NCI-H2107 (cell line): ENCODE measurements around the gene VAV3.

Experiments
- DNase-seq: peaks from one replicate; lab custom pipeline; 2025; lab: John Stamatoyannopoulos, UW

VAV3 gene

DNA sequence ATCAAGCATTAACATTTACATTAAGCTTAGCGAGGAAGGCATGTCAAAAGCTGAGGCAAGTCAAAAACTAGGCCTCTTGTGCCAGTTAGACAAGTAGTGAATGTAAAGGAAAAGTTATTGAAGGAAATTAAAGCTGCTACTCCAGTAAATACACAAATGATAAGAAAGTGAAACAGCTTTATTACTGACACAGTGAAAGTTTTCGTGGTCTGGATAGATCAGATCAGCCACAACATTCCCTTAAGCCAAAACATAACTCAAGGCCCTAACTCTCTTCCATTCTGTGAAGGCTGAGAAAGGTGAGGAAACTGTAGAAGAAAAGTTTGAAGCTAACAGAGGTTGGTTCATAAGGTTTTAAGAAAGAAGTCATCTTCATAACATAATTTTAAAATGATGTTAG lies 131.9 kb downstream of the VAV3 start:
- DNase-seq = no peak

DNA sequence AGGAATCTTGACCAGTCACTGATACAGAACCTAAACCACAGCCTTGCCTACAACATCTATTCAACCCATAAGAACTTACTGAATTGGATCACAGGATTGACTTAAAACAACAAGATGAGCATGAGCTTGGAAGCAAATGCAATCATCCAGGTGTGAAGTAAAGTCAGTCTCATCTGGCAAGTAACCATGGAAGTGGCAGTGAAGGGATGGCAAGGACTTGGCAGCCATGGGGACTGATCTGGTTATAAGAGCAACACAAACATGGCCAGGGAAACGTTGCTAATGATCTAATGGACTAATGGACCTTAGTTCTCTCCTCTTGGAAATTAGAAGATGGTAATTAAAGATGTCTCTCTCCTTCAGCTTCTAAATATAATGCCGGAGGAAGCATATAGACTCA lies 133.1 kb downstream of the VAV3 start:
- DNase-seq = no peak

DNA sequence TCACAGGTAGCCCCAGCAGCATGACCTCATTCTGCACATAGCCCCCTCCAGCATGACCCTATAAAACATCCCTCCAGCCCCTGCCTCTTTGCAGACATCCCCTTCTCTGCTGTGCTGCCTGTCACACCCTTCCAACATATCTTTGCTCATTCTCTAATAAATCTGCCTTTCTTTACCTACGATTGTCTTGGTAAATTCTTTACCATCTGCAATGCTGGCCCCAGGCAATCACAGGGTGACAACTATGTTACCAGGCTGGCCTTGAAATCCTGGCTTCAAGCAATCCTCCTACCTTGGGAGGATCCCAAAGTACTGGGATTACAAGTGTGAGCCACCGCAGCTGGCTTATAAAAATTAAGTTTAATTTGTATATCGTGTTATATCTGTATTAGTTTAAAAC lies 134.5 kb downstream of the VAV3 start:
- DNase-seq = no peak

DNA sequence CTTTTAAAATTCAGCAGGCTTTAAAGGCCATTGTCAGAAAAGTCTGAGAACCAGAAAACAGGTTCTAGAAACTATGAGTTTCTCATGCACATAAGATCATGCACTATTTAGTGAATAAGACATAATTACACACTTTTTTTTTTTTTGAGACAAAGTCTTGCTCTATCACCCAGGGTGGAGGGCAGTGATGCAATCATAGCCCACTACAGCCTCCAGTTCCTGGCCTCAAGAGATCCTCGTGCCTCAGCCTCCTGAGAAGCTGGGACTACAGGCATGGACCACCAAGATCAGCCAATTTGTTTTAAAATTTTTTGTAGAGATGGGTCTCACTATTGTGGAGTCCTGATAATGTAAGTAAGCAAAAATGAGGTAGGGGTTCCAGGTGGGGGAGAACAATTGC lies 134.9 kb downstream of the VAV3 start:
- DNase-seq = no peak

DNA sequence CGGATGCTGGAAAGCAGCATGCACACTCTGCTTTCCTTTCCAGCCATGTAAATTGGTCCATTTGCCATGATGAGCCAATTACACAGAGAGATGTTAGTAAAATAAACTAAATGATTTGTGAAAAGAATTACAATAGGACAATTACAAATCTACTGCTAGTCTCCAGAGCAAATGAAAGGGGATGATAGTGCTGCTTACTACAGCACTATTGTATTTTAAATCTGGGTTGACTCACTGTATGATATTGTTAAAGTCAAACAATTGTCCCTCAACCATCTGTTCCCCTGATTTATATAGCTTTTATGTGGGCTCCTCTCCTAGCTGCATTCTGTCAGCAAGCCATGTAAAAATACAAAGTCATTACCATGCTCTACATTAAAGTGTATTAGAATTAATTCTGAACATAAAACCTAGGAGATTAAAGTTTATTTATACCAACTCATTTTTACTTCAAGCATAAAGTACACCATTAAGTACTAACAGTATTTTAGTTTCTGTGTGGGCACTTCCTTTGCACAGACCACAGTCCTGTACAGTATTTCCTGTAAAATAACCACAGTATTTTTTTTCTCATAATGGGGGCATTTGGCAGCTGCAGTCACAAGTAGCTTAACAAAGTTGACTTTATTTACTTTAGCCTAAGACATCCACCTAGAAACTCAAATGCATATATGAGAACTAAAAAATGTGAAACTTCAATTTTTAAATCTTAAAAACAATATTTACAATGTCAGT lies 135.8 kb downstream of the VAV3 start:
- no peak for DNase-seq

DNA sequence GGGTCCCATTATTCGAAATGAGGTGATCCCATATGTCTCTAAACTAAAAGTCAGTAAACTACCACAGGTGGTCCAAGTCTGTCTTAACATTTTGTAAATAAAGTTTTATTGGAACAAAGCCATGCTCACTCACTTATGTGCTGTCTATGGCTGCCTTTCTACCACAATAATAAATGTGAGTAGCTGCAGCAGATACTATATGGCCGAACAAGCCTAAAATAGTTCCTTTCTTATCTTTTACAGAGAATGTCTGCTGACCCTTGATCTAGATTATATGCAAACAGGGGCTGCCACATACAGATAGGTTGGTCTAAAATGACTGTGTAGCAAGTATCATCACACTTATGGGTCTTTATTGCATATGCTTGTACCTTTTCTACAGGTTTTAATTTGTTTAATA lies 140.0 kb downstream of the VAV3 start:
- DNase-seq = no peak

DNA sequence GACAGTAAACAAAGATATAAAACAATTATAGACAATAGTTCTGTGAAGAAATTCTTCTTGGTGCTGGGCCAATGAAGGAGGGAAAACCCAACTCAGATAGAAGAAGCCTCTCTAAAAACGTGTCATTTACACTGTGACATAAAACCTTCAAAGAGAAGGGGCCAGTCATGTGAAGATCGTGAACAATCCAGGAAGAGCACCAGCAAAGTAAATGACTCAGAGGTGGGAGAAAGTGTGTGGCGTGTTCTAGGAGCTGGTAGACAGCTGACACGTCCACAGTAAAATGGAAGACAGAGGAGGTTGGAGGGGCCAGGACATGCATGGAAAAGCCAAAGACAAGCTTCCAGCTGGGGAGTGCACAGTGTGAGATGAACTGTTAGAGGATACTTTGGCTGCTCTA lies 143.6 kb downstream of the VAV3 start:
- no peak for DNase-seq

DNA sequence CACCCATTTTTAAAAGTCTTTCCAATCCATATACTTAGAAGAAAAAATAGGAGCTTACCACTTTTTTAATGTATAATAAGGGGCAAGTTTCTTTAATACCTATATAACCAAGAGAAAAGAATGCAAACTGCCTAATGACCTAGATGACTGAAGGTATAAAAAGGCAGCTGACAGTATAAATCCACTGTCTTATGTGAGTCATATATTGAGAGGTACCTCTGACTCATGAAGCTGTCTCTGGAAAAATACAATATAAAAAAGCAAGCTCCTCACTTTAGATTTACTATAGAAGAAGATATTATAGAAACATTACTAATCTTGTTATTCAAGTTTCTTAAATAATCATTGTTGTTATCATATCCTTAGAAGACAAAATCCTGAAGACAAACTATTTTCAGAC lies 144.2 kb downstream of the VAV3 start:
- no peak for DNase-seq

DNA sequence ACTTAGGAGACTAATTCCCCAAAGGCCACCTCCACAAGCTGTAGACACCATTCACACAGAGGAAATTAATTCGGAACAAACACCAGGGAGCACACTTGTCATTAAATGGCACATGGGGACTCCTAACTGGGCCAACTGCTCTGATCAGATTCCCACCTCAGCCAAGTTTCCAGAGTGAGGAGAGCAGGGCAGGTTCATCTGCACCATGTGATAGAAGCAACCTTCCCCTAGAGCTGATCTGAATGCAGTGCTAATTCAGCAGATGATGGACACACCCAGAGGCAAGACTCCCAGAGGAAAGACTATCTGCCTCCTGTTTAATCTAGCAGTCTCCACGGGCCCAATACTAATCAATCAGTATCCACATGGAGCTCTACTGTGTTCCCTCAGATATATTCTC lies 147.0 kb downstream of the VAV3 start:
- no peak for DNase-seq

DNA sequence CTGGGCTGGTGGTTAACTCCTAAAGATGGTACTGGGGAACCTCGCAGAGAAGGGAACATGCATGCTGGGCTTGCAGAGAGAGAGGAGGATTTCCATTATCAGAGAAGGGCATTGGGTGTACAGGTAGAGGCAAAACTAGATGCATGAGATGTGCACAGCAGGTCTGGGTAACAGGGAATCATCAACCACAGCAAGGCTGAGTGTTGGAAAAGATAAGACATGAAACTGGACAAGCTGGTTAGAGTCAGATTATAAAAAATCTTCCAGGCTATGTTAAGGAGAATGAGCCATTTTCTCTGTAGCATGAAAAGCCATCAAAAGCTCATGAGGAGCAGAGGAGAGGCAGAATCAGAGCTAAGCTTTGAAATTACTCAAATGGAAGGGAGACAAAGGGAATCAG lies 147.8 kb downstream of the VAV3 start:
- DNase-seq = no peak

DNA sequence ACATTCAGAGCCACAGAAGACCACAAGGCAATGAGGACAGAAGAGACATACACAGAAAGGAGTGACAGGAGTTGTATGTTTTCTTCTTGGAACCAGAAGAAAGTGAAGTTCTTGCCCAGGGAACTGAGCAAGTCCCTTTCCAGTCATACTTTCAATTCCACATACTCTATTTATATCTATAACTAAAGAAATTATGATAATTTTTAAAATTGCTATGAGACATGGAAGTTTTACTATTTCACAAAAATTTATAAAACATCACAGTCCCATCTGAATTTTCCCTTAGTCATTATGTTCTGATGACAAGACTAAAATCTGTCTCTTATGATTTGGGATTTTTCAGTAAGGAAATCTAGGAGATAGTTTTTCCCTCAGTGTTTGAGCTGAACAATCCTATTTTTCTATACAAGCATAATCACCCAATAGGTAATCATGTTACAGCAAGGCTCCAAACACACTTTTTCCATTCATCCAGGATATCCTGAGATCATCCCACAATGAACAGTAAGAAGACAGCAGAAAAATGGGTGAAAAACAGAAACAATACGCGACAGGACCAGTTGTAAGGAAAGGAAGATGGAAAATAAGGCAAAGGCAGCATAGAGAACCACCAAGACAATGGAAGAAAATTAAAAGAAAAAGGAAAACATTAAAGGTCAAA lies 154.6 kb downstream of the VAV3 start:
- no peak for DNase-seq

DNA sequence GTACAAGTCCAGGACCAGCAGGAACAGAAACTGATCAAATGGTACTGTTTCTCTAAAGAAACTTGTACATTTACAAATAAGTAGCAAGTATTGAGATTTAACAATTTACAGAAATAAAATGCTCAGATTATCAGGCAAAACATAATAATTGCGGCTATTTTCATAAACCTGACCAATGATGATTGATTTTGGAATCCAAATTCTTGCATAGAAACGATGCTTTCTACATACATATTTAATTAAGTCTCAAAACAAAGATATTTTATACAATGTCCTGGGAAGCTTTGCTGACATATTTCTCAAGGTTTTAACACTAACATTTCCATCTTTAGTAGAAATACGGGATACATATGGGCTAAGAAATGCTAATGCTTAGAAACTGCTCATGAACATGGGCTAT lies 157.1 kb downstream of the VAV3 start:
- no peak for DNase-seq

DNA sequence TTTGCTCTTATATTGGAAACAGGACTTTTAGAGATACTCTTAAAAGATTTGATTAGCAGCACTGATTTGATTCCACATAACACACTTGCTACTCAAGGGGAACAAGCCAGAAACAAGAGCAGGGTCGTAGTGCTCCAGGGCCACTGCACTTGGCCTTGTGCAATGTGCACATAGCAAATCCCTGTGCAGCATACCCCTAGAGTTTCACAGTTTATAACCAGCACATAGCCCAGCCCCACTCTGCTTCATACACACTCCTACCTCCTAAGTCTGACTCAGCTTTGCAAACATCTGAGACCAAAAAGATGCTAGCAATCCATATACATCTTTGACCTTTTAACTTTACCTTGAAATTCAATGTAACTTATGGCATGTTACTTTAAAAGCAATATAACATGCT lies 157.6 kb downstream of the VAV3 start:
- DNase-seq = no peak

DNA sequence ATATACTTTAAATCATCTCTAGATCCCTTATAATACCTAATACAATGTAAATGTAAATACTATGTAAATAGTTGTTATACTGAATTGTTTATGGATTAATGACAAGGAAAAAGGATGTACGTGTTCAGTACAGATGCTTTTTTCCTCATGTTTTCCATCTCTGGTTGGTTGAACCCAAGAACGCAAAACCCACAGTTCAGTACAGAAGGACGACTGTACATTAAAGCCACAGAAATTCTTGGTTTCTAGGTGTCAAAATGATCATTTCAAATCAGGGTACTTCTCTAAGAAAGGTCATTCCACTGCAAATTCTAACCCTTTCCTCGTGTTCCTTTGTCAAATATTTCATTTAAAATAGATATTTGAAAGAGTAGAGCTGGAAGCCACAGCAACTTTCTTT lies 158.1 kb downstream of the VAV3 start:
- no peak for DNase-seq

DNA sequence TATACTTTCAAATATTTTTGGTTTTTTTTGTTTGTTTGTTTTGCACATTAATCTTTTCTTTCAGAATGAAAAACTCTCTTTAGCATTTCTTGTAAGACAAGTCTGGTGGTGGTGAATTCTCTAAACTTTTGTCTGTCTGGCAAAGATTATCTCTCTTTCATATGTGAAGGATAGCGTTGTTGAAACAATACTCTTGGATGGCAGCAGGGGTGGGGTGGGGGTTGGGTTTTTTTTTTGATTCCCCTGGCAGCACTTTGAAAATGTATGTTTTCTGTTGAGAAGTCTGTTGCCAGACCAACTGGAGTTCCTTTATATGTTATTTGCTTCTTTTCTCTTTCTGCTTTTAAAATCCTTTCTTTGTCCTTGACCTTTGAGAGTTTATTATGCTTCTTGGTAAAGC lies 160.2 kb downstream of the VAV3 start:
- no peak for DNase-seq

DNA sequence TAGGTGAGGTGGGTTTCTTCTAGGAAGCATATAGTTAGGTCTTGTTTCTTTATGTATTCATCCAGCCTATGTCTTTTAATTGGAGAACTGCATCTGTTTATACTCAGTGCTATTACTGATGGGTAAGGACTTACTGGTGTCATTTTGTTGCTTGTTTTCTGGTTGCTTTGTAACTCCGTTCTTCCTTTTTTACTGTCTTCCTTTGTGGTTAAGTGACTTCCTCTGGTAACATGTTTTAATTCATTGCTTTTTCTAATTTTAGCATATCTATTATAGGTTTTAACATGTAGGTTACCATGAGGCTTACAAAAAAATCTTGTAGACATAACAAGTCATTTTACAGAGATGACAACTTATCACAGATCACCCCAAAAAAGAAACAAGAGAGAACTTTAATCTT lies 160.8 kb downstream of the VAV3 start:
- no peak for DNase-seq

DNA sequence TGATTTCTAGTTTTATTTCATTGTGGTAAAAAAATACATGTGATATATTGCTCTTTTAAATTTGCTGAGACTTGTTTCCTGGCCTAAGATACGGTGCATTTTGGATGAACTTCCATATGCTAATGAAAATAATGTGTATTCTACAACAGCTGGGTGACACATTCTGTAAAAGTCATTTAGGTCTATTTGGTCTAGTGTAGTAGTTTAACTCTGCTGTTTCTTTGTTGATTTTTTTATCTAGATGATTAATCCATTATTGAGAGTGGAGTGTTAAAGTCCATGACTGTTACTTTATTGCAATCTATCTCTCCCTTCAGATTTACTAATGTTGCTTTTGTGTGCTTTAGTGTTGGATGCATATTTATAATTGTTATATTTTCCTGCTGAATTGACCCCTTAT lies 161.4 kb downstream of the VAV3 start:
- no peak for DNase-seq

DNA sequence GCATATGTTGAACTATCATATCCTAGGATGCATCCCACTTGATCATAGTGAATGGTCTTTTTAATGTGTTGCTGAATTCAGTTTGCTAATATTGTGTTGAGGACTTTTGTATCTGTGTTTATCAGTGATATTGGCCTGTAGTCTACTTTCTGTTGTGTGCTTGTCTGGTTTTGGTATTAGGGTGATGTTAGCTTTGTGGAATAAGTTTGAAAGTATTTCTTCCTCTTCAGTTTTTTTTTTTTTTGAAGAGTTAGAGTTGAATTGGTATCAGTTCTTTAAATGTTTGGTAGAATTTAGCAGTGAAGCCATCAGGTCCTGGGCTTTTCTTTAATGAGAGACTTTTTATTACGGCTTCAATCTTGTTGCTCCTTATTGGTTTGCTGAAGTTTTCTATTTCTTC lies 162.3 kb downstream of the VAV3 start:
- no peak for DNase-seq

DNA sequence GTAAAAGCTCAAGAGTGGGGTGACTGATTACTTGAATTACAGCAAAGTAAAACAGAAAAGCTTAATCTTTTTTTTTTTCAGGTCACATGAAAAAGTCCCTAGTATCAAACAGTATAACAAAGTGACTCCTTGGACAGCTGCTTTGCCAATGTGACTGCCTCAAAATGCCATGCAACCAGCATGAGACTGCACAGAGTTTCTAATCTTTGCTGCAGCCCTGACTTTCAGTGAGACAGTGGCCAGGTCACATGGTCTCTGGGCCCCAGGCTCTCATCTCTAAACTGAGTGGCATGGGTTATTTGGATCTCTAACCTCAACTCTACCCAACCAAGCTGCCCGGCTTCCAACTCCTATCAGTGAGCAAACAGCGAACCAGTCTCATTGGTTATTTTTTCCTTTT lies 169.0 kb downstream of the VAV3 start:
- no peak for DNase-seq

DNA sequence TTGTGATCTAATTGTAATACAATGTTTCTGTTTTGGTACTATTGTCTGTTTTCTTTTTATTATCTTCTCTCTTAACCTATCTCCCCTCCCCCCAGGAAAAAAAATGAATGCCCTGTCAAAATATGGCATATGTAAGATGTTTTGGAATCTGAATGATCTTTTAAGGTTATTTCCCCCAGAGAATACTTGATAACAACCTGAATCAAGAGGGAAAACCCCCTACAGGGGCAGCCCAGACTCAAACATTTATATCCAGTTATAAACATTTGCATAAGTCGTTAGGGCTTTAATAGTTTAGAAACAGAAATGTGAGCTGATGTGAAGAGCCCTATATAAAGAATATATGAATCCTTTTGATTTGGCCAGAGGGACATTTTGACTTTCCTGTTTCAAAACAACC lies 169.5 kb downstream of the VAV3 start:
- DNase-seq = no peak

DNA sequence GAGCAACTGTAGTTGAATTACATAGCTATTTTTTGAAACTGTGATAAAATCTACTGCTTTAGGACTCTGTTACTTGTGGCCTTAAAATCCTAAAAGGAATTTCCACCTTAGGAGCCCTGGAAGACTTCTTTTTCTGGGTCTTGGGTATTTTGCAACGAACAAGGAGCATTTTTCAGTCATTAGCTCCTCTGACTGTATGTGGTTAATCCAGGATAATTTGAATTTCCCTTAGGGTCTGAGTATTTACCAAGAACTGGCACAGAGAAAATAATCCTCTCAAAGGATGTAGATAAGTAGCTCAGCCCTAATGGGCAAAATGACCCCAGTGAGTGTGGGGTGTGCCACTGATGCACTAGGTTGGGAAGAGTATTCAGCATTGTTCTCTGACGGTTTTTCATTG lies 170.4 kb downstream of the VAV3 start:
- no peak for DNase-seq

DNA sequence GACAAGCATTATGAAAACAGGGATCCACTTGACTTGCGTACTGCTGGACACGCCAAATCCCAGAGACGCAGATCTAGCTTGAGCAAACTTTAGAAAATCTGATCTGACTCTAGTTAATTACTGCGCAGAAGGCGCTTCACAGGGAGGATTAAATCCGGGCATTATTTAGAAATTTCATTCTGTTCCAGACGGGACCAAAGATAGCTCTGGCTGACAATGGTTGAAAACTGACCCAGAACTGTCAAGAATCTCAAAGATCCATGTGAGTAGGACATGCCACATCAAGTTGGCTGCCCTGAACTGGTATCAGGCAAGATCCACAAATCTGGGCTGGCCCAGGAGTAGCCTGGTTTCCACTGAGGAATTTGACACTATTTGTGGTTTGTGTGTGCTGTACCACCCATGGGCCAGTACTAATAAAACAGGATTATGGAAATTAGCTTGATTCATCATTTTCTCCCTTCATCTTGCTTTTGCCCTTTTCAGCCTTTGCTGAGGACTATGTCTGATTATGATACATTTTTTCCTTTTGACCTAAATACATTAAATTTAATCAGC lies 171.0 kb downstream of the VAV3 start:
- DNase-seq = no peak

DNA sequence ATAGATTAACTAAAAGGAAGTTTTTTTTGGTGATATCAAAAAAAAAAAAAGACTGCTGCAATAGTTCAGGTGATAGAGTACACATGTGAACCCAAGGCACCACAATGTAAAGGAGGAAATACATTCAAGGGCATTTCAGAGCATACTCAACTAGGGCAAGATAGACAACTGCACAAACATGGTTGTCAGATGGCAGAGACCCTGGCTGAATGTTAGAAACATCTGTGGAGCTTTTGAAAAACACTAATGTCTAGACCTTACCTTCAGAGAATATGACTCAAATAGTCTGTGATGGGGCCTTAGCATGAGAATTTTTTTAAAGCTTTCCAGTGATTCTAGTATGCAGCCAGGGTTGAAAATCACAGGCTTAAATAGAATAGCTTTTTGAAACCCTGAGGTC lies 173.6 kb downstream of the VAV3 start:
- DNase-seq = no peak
